ENCODE measurements around the gene TRIM7.
"Not testable (repeated sequence)": the region's sequence is repeated elsewhere in the genome, so short reads cannot be mapped to it uniquely, and the experiment has no call there.

The TRIM7 gene

DNA sequence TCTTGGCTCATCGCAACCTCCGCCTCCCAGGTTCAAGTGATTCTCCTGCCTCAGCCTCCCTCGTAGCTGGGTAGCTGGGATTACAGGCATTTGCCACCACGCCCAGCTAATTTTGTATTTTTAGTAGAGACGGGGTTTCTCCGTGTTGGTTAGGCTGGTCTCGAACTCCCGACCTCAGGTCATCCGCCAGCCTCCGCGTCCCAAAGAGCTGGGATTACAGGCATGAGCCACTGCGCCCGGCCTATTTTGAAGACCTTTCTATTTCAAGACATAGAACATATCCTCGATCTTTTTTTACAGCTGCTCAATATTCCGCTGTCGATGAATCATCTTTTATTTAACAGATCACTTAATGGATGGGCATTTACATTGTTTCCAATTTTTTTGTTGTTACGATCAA is 5.7 kb upstream of the TRIM7 start:
- not testable (repeated sequence) for DNase-seq

DNA sequence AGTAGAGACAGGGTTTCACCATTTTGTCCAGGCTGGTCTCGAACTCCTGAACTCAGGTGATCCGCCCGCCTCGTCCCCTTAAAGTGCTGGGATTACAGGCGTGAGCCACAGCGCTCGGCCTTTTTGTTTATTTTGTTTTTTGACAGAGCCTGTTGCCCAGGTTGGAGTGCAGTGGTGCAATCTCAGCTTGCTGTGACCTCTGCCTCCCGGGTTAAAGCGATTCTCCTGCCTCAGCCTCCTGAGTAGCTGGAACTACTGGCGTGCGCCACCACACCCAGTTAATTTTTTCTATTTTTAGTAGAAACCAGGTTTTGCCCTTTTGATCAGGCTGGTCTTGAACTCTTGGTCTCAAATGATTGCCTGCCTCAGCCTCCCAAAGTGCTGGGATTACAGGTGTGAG is 5.2 kb upstream of the TRIM7 start:
- not testable (repeated sequence) for DNase-seq

DNA sequence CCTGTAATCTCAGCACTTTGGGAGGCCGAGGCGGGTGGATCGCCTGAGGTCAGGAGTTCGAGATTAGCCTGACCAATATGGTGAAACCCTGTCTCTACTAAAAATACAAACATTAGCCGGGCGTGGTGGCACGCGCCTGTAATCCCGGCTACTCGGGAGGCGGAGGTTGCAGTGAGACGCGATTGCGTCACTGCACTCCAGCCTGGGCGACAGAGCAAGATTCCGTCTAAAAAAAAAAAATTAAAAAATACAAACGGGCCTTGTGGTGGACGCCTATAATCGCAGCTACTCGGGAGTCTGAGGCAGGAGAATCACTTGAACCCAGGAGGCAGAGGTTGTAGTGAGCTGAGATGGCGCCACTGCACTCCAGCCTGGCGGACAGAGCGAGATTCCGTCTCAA is 4.0 kb upstream of the TRIM7 start:
- DNase-seq: not testable (repeated sequence)

DNA sequence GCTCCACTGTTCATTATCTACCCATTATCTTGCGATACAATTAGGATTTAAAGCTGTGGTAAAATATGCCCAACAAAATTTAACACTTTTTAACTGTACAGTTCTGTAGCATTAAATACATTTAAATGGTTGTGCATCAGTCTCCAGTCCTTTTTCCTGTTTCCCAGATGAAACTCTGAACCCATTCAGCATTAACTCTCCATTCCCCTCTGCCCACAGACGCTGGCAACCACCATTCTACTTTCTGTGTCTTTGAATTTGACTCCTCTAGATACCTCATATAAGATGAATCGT is 2.9 kb upstream of the TRIM7 start:
- no peak for DNase-seq

DNA sequence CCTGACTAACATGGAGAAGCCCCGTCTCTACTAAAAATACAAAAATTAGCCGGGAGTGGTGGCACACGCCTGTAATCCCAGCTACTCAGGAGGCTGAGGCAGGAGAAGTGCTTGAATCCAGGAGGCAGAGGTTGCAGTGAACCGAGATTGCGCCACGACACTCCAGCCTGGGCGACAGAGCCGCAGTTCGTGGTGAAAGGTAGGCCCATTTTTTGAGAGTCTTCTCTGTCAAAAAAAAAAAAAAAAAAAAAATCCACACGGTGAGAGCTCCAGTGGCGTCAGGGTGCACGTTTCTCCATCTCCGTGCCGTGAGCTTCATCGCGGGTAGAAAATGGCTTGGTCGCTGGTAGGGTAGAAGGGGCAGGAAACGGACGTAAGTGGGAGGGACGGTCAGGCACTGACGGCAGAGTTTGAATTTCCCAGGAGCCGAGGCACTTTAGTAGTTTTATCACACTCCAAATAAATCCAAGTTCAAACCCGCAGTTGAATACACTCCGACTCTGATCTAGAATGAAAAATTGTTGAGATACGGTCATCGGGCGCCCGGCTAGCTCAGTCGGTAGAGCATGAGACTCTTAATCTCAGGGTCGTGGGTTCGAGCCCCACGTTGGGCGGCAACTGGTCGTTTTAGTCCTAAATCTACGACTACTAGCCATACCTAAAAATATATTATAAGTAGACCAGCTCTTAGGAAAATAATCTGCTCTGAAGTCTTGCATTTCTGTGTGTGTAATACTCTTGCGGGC is 2.4 kb upstream of the TRIM7 start:
- no peak for DNase-seq

DNA sequence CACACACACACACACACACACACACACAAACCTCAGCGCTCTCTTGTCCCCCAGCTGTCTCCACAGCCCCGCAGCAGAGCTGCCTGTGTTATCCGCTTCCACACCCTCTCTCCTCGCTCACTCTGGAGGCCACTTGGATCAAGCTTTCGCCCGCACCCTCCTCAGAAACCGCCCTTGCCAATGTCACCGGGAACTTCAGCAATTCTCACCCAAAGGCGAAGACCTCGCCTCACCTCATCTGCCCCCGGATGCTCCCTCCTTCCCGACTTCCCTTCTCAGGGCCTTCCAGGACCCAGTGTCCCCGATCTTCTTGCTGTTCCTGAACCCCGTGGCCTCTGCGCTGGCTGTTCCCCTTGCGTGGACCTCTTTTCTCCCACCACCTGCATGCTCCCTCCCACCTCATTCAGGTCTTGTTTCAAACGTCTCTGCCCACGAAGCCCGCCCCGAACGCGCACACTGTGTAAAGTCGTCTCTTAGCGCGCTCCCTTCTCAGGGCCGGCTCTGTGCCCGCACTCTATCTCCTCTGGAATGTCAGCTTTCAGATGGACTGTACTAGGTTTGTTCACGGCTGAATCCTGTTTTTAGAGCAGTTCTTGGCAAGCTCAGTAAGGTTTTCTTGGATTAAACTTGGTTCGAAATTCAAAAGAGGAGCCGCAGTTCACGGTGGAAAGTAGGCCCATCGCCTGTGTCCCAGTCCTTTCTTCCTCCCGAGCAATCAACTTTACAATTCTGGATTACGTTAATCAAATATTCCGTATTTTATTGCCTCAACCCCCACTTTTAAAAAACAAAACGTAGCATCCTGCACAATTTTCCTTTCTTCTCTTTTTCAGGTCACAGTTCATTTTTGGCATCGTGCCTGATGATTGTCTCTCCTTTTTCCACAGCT is 1.0 kb upstream of the TRIM7 start:
- DNase-seq: no peak

DNA sequence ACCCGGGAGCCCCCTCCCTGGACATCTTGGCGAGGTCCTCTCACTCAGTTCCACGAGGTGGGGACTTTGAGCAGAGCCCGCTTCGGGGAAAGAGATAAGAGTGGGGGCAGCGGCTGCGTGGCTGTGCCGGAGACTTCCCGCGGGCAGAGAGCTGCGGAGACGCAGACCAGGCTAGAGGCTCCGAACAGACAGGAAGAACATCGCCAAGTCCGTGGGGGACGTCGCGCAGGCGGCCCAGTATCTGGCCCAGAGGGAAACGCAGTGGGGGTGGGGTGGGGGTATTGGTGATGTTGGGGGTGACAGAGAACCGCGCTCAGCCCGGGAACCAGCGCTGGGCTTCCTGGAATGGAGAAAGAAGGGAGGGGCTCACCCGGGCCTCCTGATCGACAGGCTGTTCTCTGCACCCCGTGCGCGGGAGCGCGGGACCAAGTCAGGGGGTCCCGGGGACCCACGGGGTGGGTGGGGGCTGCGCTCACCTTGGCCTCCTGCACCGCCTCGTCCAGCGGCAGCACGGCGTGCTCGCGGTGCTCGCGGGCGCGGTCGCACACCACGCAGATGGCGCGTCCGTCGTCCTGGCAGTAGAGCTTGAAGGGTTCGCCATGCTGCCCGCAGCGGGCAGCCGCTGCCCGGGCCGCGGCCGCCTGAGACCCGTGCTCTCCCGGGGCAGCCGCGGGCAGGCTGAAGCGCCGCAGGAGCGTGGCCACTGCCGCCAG is 727 bp downstream of the TRIM7 start:
- no peak for DNase-seq

DNA sequence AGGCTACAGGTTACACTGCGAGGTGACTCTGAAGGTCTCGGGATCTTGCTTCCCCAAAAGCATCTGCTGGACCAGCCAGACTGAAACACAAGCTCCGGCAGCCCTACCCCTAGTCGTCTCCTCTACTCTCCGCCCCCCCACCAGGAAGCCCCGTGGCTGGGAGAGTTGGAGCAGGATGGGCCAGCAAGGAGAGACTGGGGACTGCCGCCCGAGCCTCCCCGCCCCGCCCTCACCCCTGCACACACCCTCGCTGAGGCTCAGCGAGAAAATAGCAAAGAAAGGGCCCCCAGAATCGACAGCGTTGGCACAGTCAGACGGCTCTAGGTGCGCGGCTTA is 1.3 kb downstream of the TRIM7 start:
- DNase-seq: no peak

DNA sequence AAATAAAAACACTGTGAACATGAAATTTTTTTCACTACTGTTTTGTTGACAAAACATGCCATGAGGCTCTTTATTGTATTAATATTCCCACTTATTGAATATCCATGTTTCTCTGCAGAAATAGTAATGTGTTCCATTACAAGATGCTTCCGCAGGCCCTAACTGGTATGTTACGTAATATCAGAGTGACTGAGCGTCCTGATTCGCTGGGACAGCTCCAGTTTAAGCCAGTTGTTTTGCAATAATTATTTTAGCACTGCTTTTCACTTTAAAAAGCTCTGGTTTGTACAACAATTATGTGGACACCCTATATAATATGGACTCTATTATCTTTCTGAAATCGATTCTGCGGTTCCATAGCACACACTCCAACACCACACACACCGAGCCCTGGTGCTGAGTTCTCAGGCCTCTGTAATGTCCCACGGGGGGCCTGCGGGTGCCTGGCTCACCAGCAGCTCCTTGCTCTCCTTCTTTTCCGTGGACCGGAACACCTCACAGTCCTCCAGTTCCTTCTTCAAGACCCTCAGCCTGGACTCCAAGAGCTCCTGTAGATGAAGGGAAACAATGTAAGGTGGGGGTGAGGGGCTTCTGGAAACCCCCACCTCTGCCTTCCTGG is 1.8 kb downstream of the TRIM7 start:
- DNase-seq: no peak

DNA sequence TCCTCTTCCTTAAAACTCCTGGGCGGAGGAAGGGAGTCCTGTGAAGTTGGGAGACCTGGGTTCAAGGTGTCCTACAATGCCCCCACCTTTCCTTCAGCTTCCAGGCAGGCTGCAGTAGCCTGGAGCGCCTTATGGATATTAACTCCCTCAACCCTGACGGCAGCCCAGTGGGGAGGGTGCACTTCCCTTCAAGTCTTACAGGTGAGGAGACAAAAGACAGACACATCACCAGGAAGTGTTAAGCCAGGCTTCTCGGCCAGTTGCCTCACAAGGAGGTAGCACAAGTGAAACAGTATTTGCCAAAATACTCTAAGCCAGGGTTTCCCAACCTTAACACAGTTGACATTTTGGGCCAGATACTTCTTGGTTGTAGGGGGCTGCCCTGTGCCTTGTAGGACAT is 4.2 kb downstream of the TRIM7 start:
- DNase-seq: no peak

DNA sequence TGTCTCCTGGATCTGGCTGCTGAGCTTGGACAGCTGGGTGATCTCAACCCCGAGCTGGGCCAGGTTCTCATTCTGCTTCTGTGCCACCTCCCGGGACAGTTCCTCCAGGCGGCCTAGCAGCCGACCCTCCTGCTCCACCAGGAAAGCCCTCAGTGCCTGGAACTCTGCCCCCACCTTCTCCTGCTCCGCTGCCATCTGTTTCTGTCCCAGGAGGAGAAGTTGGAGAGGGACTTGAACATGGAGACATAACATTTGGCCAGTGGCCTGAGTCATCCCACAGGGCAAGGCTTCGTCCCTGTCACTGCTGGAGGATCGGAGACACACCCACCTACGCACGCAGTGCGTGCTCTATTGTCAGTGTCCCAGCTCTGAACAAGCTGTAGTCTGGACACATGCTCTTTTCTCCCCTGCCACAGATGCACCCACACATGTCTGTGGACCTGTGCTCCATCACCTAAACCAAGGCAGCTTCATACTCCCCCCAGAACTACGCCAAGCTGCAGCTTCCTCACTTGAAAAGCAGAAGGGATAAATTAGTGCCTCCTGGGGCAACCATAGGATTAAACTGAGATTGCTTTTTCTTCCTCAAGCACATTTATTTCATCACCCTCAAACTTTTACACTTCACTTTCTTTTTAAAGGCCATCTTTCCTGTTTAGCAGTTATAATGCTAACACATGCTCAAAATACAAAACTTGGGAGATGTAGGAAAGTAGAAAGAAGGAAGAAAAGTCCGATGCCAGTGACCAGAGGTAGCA is 4.9 kb downstream of the TRIM7 start:
- no peak for DNase-seq

DNA sequence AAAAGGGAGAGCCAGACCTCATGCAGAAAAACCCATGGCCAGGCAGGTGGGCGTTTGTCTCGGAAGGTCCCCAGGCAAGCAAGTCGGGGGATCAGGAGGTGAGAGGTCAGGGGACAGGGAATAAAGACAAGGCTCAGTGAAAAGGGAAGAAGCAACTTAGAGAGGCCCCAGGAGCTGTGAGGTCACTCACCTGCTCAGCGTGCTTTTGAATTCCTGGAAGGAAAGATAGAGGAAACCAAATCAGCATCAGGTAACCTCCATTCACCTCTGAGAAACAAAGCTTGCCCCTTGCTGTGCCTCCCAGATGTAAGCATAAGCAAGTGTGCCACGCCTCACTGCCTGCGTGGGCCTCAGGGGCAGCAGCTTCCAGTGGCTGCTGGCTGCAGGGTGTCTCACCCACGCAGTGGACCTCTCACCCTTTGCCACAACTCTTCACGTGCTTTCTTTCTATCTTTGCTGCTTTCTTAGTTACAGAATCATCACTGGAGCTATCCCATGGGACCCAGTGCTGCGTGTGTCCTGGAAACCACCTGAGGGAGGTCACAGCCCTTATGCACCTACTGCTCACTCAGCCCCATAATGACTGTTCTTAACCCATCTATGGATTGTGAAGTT is 6.0 kb downstream of the TRIM7 start:
- DNase-seq: no peak

DNA sequence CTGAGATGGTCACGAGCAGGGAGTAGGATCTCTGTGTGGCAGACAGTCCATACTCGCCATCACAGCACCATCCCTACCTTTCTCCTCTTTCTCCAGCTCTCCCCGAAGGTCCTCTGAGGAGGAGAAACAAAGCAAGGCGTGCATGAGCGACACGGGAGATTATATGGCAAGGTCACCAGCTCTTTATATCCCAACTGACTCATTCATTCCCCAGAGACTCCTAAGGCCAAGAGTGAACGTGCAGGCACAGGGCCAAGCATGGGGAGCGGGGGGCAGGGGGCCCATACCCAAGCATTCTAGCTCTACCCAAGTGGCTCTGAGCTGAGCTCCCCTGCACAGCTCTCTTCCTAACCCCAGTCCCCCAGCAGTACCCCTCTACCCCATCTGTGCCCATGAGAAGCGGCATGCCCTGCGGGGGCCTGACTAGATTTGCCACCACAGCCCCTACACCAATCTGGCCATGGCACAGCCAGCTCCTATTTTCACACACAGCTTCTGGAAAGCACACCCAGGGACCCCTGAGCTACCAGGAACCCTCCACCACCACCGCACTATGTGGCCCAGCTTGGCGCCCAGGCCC is 6.8 kb downstream of the TRIM7 start:
- no peak for DNase-seq

DNA sequence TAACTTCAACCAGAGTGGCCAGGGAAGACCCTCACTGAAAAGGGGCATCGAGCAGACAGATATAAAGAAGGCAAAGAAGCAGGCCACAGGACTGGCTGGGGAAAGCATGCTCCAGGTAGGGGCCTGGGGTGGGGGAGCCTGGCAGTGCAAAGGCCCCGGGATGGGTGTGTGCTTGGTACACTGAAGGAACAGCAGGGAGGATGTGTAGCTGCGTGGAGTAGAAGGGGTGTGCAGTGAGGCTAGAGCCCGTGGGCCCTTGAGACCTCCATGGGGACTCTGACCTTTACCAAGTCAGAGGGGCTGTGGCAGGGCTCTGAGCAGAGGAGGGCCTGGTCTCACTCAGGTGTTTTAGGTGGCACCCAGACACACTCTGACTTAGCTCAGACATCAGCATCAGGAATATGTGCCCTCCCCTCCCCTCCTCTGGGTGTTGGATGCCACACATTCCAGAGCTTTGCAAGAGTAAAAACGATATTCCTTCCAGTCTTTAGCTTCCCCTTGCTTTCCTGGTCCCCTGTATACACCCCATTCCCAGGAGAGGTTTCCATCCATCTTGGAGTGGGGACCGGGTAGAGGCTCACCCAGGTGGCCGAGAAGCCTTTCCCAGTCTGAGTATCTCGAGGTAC is 7.6 kb downstream of the TRIM7 start:
- DNase-seq: no peak

DNA sequence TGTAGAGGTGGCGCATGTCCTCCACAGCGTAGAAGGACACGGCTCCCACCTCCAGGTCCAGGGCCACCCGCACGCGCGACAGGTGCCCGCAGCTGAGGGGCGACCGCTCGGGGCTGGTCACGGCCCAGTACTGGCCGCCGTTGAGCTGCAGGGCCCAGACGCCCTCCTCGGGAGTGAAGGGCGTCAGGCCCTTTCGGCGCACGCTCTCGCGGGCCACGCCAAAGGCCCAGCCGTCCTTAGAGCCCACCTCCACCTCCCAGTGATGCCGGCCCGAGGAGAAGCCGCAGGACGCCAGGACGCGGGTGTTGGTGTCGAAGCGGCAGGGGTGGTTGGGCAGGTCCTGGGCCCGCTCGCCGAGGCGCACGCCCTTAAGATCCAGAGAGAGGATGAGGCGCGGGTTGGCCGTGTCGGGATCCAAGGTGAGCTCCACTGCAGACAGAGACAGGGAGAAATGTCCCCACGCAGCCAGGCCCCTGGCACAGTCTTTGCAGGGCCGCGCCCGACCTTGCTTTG is 9.7 kb downstream of the TRIM7 start:
- DNase-seq: no peak

DNA sequence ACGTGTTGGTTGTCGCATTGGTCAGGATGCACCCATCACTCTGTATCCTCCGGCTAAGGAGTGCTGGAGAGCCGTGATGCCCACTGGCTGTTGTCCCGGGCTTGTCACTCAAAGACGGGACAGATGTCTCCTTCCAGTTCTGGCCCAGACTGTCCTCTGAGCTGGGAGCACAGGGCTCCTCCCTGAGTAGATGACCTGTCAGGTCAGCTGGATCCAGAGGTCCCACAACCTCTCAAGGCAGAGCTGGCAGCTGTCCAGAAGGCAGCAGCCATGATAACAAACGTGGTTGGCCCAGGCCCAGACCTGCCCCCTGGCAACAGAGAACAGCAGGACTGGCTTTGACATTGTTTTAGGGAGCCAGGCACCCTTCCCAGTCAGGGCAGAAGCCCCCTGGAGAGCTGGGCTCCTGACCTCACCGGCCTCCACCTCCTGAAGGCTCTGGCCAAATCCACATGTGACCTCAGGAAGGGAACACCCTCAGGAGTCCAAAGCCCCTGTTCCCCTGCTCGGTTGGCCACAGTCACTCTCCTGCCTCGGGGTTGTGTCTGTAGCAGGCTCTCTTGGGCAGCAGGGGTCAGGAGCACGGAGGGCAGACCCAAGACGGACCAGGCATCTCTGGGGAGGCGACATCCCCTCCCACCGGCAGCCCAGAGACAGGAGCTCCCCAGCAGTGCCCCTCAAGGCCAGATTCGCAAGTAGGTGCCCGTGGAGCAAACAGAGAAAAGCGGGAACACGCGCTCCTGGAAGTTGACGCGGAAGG is 10.3 kb downstream of the TRIM7 start:
- no peak for DNase-seq

DNA sequence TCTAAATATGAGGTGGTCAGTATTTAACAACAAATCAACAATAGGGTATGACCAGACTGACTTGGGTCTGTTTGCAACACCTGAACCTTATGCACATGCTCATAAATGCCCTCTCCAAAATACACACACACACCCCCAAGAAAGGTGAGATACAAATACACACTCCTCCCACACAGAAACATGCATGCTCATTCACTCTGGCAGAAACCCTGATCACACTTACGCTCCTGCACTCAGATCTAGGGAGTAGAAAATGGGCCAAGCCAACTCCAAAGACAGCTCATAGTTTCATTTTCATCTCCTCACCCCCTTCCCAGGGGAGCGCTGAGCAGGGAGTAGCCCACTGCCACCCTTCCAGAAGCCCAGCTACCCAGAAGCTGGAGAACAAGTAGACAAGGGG is 11.3 kb downstream of the TRIM7 start:
- DNase-seq: no peak

DNA sequence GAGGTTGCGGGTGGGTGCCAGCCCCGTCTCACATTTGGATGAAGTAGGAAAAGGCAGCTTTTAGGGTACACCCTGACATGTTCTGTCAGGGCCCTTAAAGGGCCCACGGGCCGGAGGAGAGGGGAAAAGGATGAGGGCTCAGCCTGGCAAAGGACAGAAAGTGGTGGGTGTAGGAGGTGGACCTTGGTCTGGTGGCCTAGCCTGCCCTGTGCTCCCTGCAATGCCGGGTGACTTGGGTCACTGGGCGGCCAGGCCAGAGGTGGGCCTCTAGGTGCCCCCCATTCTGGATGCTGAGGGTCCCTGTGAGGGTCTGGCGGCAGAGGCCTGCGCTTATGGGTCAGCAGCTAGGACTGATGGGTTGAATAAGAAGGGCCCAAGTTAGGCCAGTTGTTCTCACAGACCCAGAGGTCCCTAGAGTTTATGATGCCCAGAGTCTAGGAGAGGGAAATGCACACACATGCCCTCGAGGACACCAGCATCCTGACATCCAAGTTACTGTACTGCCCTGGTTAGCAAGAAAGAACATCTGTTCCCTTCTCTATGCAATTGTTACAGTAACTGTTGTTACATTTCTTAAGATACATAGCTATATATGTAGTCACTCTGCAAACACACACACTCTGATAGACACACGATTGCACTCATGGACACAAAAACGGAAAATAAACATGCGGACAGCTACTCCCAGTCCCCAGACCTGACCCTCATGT is 12.5 kb downstream of the TRIM7 start:
- DNase-seq: no peak

DNA sequence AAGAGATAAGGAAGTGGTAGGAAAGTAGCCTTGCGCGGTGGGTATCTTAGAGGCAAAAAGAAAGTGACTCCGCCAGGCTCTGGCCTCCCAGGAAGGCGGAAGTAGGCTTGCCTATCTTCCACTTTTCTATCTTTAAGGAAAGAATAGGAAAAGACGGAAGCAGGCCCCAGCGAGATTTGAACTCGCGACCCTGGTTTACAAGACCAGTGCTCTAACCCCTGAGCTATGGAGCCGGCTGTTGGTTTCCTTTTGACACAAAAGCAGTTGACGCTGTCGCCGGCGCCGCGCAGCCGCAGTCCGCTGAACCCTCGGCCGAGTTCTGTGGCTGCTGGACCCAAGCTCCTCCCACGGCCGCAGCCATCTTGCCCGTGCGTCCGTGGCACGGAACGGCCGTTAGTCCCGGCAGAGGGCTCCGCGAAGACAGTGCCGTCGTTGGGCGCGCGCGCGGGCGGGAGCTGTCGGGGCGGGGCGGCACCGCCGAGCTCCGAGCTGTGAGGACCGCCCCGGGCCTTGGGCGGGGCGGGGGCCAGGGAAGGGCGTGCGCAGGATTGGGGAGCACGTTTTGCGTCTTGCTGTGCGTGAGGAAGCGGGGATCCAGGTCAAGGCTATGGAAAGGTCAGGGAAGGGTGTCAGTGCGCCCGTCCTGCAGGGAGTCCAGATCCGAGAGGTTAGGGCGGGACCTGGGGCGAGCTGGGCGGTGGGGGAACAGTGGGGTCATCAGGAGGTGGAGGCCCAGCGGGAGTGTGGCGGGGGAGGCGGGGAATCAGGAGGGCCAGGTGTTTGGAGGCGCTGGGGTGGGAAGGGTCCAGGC is 13.3 kb downstream of the TRIM7 start:
- no peak for DNase-seq

Measured in NCI-H446 (cell line).